ENCODE measurements around the gene CNKSR3. TPM values are rescaled to one million over a fixed set of nuclear protein-coding genes. Genes with fewer than 3 reads are reported as not detected.

CNKSR3 gene
- total RNA-seq, 1 donor from 2014 or later, result 2.0 TPM

- Mint-ChIP-seq H3K9me3 (ENCODE audit: unreplicated experiment) (peaks cover 4% of the 10 kb centered on the region), H3K4me1 (ENCODE audit: low read depth, unreplicated experiment) (no peaks in the 10 kb centered on the region), H3K4me3 (ENCODE audit: unreplicated experiment) (no peak overlapping the region), H3K36me3 (ENCODE audit: unreplicated experiment) (peaks cover 4% of the 10 kb centered on the region), H3K27ac (ENCODE audit: unreplicated experiment) (no peak overlapping the region), H3K27me3 (ENCODE audit: unreplicated experiment) (no peaks in the 10 kb centered on the region)
- no peak for DNase-seq
- TF ChIP-seq CTCF (IDR thresholded peaks at IDR 0.05; ENCODE audit: partially characterized antibody, unreplicated experiment), result no peak
Observed at GRCh38 chr6:154434662-154435061, 75.8 kb downstream of the CNKSR3 start.

- H3K9me3 Mint-ChIP-seq (ENCODE audit: unreplicated experiment), result peaks cover 4% of the 10 kb centered on the region
- peaks cover 4% of the 10 kb centered on the region for H3K36me3 Mint-ChIP-seq (ENCODE audit: unreplicated experiment)
- no peak for DNase-seq
- H3K27me3 Mint-ChIP-seq (ENCODE audit: unreplicated experiment), result no peaks in the 10 kb centered on the region
- H3K4me1 Mint-ChIP-seq (ENCODE audit: low read depth, unreplicated experiment), result no peaks in the 10 kb centered on the region
- H3K27ac Mint-ChIP-seq (ENCODE audit: unreplicated experiment), result no peak overlapping the region
- no peak overlapping the region for H3K4me3 Mint-ChIP-seq (ENCODE audit: unreplicated experiment)
- no peak for TF ChIP-seq CTCF (IDR thresholded peaks at IDR 0.05; ENCODE audit: partially characterized antibody, unreplicated experiment)
Observed at GRCh38 chr6:154433477-154434241, 76.8 kb downstream of the CNKSR3 start.

- no peaks in the 10 kb centered on the region for H3K4me1 Mint-ChIP-seq (ENCODE audit: low read depth, unreplicated experiment)
- peaks cover 4% of the 10 kb centered on the region for H3K9me3 Mint-ChIP-seq (ENCODE audit: unreplicated experiment)
- TF ChIP-seq CTCF (IDR thresholded peaks at IDR 0.05; ENCODE audit: partially characterized antibody, unreplicated experiment), result no peak
- no peaks in the 10 kb centered on the region for H3K27me3 Mint-ChIP-seq (ENCODE audit: unreplicated experiment)
- peaks cover 4% of the 10 kb centered on the region for H3K36me3 Mint-ChIP-seq (ENCODE audit: unreplicated experiment)
- H3K27ac Mint-ChIP-seq (ENCODE audit: unreplicated experiment), result no peak overlapping the region
- no peak overlapping the region for H3K4me3 Mint-ChIP-seq (ENCODE audit: unreplicated experiment)
- no peak for DNase-seq
Observed at GRCh38 chr6:154432533-154433476, 77.7 kb downstream of the CNKSR3 start.

- DNase-seq, result no peak
- Mint-ChIP-seq H3K9me3 (ENCODE audit: unreplicated experiment) (peaks cover 4% of the 10 kb centered on the region), H3K27me3 (ENCODE audit: unreplicated experiment) (no peaks in the 10 kb centered on the region), H3K4me1 (ENCODE audit: low read depth, unreplicated experiment) (no peaks in the 10 kb centered on the region), H3K36me3 (ENCODE audit: unreplicated experiment) (no peaks in the 10 kb centered on the region), H3K27ac (ENCODE audit: unreplicated experiment) (no peak overlapping the region), H3K4me3 (ENCODE audit: unreplicated experiment) (no peak overlapping the region)
- TF ChIP-seq CTCF (IDR thresholded peaks at IDR 0.05; ENCODE audit: partially characterized antibody, unreplicated experiment), result no peak
Observed at GRCh38 chr6:154430481-154430919, 80.0 kb downstream of the CNKSR3 start.

All from glutamatergic neuron (in vitro differentiated cells).